ENCODE data around the gene JUN.

DNA sequence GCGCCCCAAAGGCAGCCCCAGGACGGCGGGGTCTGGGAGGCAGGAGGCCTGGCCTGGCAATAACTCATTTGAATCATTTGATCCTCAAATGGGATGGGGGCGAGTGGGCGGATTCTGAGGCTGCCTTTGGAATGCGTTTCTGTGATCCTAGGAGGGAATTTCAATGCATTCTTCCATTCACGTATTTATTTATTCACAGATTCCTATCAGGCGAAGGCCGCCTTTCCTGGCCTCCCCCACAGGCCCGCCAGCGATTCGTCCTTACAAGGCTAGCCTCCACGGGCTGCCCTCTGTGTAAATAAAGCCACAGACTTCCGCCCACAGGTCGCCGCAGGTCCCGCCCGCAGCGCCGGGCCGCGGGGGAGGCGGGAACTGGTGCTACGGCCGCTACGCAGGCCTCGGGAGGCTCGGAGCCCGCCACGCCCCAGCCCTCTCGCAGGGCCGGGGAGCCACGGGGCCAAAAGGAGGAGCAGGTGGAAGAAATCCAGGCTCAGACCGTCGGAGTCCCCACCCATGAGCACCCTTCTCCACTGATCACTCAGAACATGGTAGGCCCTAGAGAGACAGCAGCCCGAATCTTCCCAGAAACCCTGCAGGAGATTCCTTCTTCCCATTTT lies 31.3 kb upstream of the JUN start:
- TF ChIP-seq CTCF (IDR thresholded peaks at IDR 0.05; ENCODE audit: poor library complexity) (no peak), EZH2 (IDR thresholded peaks at IDR 0.05; ENCODE audit: borderline replicate concordance) (no peak)
